Sigmoid colon (tissue), 4 donors: ENCODE data around the gene SYNJ2.

Experiments
- EP300 ChIP-seq, 4 donors: sonication (generic); formaldehyde crosslinking; IDR thresholded peaks; one replicate each; pipeline ENCODE4 v1.6.1; 2017; ENCODE audit warnings: antibody characterized with exemption in 4 of 4
- POLR2A ChIP-seq, 2 donors: fragments of 450-650 bp; IDR thresholded peaks; one replicate each; pipeline ENCODE4 v1.6.1; 2016; ENCODE audit warnings: antibody characterized with exemption in 2 of 2, mild to moderate bottlenecking in 2 of 2, moderate library complexity in 2 of 2
- TF ChIP-seq, protein P1 (sequence below), 4 experiments: fragments of 450-650 bp in 3 of 4; fragments of 200-600 bp in 1 of 4; IDR thresholded peaks; one replicate each; pipeline ENCODE4 v1.5.1; 2016 to 2019; ENCODE audit warnings: antibody characterized with exemption in 4 of 4, mild to moderate bottlenecking in 3 of 4, moderate library complexity in 2 of 4

DNA sequence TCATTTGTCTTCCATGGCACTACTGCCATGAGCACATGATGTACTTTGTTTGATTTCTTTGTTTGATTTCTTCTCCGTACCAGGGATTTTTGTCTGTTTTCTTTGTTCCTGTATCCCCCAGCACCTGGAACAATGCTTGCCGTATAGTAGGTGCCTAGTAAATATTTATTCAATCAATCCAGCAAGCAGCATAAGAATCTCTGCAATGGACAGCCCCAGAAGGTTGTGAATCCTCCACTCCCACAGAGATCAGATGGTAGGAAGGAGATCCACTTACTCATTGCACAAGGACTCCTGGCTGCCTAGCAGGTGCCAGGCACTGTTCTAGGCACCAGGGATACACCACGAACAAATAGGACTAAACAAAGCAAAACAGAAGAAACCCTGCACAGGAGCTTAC is 6.7 kb upstream of the SYNJ2 start:
- TF ChIP-seq EP300 (IDR thresholded peaks at IDR 0.05) (no peak), POLR2A (IDR thresholded peaks at IDR 0.05) (no peak)
- TF ChIP-seq, protein P1, sequence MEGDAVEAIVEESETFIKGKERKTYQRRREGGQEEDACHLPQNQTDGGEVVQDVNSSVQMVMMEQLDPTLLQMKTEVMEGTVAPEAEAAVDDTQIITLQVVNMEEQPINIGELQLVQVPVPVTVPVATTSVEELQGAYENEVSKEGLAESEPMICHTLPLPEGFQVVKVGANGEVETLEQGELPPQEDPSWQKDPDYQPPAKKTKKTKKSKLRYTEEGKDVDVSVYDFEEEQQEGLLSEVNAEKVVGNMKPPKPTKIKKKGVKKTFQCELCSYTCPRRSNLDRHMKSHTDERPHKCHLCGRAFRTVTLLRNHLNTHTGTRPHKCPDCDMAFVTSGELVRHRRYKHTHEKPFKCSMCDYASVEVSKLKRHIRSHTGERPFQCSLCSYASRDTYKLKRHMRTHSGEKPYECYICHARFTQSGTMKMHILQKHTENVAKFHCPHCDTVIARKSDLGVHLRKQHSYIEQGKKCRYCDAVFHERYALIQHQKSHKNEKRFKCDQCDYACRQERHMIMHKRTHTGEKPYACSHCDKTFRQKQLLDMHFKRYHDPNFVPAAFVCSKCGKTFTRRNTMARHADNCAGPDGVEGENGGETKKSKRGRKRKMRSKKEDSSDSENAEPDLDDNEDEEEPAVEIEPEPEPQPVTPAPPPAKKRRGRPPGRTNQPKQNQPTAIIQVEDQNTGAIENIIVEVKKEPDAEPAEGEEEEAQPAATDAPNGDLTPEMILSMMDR (IDR thresholded peaks at IDR 0.05), result no peak
